HCT116 (cell line): ENCODE measurements around the gene KIF5A.

ENCODE experiments used
- EZH2 ChIP-seq: fragments of 200-600 bp; sonication (generic); IDR thresholded peaks from 2 replicates; pipeline ENCODE4 v1.6.1; 2017; ENCODE audit warnings: antibody characterized with exemption, mixed run types
- FOSL1 ChIP-seq: IDR thresholded peaks from 2 replicates; pipeline ENCODE4 v1.6.1; 2012; ENCODE audit warnings: low read depth
- JUND ChIP-seq: IDR thresholded peaks from 2 replicates; pipeline ENCODE4 v1.6.1; 2012
- POLR2A ChIP-seq: IDR thresholded peaks from 2 replicates; pipeline ENCODE4 v1.7.0; 2011; ENCODE audit warnings: borderline replicate concordance; ENCODE audit not compliant: insufficient read depth, insufficient read length; ENCODE audit errors: extremely low read depth
- POLR2AphosphoS5 ChIP-seq: IDR thresholded peaks from 2 replicates; pipeline ENCODE4 v1.6.1; 2011; ENCODE audit warnings: mild to moderate bottlenecking, low read depth, low read length, moderate library complexity
- SP1 ChIP-seq: IDR thresholded peaks from 2 replicates; pipeline ENCODE4 v1.6.1; 2012; ENCODE audit warnings: low read depth
- TCF7L2 ChIP-seq: IDR thresholded peaks from 2 replicates; pipeline ENCODE4 v1.7.0; 2011; ENCODE audit warnings: borderline replicate concordance, inconsistent platforms; ENCODE audit not compliant: insufficient read depth, insufficient read length; ENCODE audit errors: extremely low read depth
- TF ChIP-seq, protein P1 (sequence below), 3 experiments: fragments of 200-600 bp in 1 of 3; sonication (generic) in 1 of 3; IDR thresholded peaks in 2 of 3; conservative IDR thresholded peaks in 1 of 3; 2 replicates each; pipeline ENCODE4 v1.5.1; 2012 to 2017; ENCODE audit warnings: low read depth in 2 of 3, low read length in 2 of 3, antibody characterized with exemption in 1 of 3, borderline replicate concordance in 1 of 3, control low read depth in 1 of 3, mild to moderate bottlenecking in 1 of 3, mixed read lengths in 1 of 3, mixed run types in 1 of 3, moderate library complexity in 1 of 3; ENCODE audit not compliant: insufficient read depth in 1 of 3
- TF ChIP-seq, protein P2 (sequence below): IDR thresholded peaks from 2 replicates; pipeline ENCODE4 v1.6.1; 2012; ENCODE audit warnings: low read depth
- TF ChIP-seq, protein P3 (sequence below): IDR thresholded peaks from 2 replicates; pipeline ENCODE4 v1.6.1; 2012

DNA sequence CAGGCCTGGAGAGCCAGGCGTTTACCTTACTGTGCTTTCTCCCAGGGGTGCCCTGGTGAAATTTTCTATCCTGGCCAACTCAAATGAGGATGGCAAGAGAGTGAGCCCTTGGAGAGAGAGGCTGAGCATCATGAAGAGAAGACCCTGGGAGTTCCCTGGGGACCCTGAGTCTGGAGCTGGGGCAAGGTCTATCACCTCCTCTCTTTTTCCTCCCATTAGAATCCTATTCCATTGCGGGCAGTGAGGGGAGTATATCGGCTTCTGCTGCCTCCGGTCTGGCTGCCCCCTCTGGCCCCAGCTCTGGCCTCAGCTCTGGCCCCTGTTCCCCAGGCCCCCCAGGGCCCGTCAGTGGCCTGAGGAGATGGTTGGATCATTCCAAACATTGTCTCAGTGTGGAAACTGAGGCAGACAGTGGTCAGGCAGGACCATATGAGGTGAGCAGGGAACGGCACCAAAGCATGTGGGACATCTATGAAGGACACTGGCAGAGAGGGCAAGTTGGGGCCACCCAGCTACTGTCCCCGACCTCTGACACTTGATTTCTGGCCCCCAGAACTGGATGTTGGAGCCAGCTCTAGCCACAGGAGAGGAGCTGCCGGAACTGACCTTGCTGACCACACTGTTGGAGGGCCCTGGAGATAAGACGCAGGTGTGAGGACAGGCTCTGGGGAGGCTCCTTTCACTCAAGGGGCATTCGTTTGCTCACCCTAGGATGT, 63.0 kb downstream of the KIF5A start:
- TF ChIP-seq, protein P1, sequence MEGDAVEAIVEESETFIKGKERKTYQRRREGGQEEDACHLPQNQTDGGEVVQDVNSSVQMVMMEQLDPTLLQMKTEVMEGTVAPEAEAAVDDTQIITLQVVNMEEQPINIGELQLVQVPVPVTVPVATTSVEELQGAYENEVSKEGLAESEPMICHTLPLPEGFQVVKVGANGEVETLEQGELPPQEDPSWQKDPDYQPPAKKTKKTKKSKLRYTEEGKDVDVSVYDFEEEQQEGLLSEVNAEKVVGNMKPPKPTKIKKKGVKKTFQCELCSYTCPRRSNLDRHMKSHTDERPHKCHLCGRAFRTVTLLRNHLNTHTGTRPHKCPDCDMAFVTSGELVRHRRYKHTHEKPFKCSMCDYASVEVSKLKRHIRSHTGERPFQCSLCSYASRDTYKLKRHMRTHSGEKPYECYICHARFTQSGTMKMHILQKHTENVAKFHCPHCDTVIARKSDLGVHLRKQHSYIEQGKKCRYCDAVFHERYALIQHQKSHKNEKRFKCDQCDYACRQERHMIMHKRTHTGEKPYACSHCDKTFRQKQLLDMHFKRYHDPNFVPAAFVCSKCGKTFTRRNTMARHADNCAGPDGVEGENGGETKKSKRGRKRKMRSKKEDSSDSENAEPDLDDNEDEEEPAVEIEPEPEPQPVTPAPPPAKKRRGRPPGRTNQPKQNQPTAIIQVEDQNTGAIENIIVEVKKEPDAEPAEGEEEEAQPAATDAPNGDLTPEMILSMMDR (IDR thresholded peaks at IDR 0.05 in 2 of 3, conservative IDR thresholded peaks at IDR 0.05 in 1 of 3; ENCODE audit: borderline replicate concordance in 1 of 3, insufficient read depth in 1 of 3, low read depth in 2 of 3, low read length in 2 of 3), result no peak
- no peak for TF ChIP-seq FOSL1
- TF ChIP-seq SP1, result no peak
- TF ChIP-seq EZH2, result no peak
- no peak for TF ChIP-seq POLR2A
- TF ChIP-seq, protein P2, sequence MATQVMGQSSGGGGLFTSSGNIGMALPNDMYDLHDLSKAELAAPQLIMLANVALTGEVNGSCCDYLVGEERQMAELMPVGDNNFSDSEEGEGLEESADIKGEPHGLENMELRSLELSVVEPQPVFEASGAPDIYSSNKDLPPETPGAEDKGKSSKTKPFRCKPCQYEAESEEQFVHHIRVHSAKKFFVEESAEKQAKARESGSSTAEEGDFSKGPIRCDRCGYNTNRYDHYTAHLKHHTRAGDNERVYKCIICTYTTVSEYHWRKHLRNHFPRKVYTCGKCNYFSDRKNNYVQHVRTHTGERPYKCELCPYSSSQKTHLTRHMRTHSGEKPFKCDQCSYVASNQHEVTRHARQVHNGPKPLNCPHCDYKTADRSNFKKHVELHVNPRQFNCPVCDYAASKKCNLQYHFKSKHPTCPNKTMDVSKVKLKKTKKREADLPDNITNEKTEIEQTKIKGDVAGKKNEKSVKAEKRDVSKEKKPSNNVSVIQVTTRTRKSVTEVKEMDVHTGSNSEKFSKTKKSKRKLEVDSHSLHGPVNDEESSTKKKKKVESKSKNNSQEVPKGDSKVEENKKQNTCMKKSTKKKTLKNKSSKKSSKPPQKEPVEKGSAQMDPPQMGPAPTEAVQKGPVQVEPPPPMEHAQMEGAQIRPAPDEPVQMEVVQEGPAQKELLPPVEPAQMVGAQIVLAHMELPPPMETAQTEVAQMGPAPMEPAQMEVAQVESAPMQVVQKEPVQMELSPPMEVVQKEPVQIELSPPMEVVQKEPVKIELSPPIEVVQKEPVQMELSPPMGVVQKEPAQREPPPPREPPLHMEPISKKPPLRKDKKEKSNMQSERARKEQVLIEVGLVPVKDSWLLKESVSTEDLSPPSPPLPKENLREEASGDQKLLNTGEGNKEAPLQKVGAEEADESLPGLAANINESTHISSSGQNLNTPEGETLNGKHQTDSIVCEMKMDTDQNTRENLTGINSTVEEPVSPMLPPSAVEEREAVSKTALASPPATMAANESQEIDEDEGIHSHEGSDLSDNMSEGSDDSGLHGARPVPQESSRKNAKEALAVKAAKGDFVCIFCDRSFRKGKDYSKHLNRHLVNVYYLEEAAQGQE, result no peak
- TF ChIP-seq, protein P3, sequence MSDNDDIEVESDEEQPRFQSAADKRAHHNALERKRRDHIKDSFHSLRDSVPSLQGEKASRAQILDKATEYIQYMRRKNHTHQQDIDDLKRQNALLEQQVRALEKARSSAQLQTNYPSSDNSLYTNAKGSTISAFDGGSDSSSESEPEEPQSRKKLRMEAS, result no peak
- TF ChIP-seq POLR2AphosphoS5, result no peak
- no peak for TF ChIP-seq JUND
- no peak for TF ChIP-seq TCF7L2
